ENCODE data around the gene RAB3D. TPM values are rescaled to one million over a fixed set of nuclear protein-coding genes. Genes with fewer than 3 reads are reported as not detected.
"Not testable (repeated sequence)": the region's sequence is repeated elsewhere in the genome, so short reads cannot be mapped to it uniquely, and the experiment has no call there.

Gene RAB3D
- total and polyA plus RNA-seq, 5 donors from 2014 or later: 5.1 to 13.4 (median 6.5) TPM

GRCh38 chr19:11379857-11380350 is 40.4 kb upstream of the RAB3D start:
- Histone ChIP-seq H3K9me3 (ENCODE audit: control insufficient read depth in 2 of 2, low read length in 2 of 2) (no peaks in the 10 kb centered on the region), H3K4me1 (ENCODE audit: control insufficient read depth, insufficient read depth, low read length, poor library complexity, severe bottlenecking) (peaks cover 68% of the 10 kb centered on the region), H3K27me3 (ENCODE audit: control insufficient read depth, insufficient read depth, low read length) (no peaks in the 10 kb centered on the region), H3K27ac (ENCODE audit: insufficient read depth, low read length, poor library complexity, severe bottlenecking) (peak overlapping the region; percentile 95), H3K36me3 (ENCODE audit: control insufficient read depth, insufficient read depth, low read length) (peaks cover 5% of the 10 kb centered on the region), H3K4me3 (ENCODE audit: low read depth, low read length) (peak overlapping the region; percentile 88)
- Mint-ChIP-seq H3K4me3 (peak overlapping the region; percentile 84 to 98 (median 94)), H3K27me3 (peaks cover 18% of the 10 kb centered on the region), H3K4me1 (peaks cover 5 to 54% (median 27%) of the 10 kb centered on the region in 4 donors), H3K27ac (peak overlapping the region; percentile 99 to 100 (median 99)), H3K36me3 (peaks cover 6% of the 10 kb centered on the region), H3K9me3 (no peaks in the 10 kb centered on the region)
- DNase-seq (no peak), ATAC-seq (ENCODE audit: low read depth in 2 of 2) (no peak)

- Mint-ChIP-seq H3K4me3 (peak overlapping the region in 2 of 4 donors; percentile 15 to 84), H3K4me1 (peaks cover 5 to 50% (median 26%) of the 10 kb centered on the region in 4 donors)
- H3K27ac ChIP-seq (ENCODE audit: insufficient read depth, low read length, poor library complexity, severe bottlenecking): not testable (repeated sequence)
Measured at GRCh38 chr19:11379269-11379845, 39.9 kb upstream of the RAB3D start.

GRCh38 chr19:11378319-11379189 is 39.1 kb upstream of the RAB3D start:
- no peak overlapping the region for H3K27ac ChIP-seq (ENCODE audit: insufficient read depth, low read length, poor library complexity, severe bottlenecking)

More at GRCh38 chr19:11379269-11379845, 39.9 kb upstream of the RAB3D start:
- not testable (repeated sequence) for H3K27me3 ChIP-seq (ENCODE audit: control insufficient read depth, insufficient read depth, low read length); ATAC-seq (ENCODE audit: low read depth in 2 of 2); H3K36me3 ChIP-seq (ENCODE audit: control insufficient read depth, insufficient read depth, low read length); H3K9me3 Mint-ChIP-seq; H3K9me3 ChIP-seq (ENCODE audit: control insufficient read depth in 2 of 2, low read length in 2 of 2); H3K36me3 Mint-ChIP-seq; H3K4me3 ChIP-seq (ENCODE audit: low read depth, low read length); DNase-seq
- H3K27me3 Mint-ChIP-seq: peaks cover 12% of the 10 kb centered on the region
- H3K27ac Mint-ChIP-seq: peak overlapping the region in 2 of 3 donors; percentile 36 to 99
- H3K4me1 ChIP-seq (ENCODE audit: control insufficient read depth, insufficient read depth, low read length, poor library complexity, severe bottlenecking): peaks cover 68% of the 10 kb centered on the region

GRCh38 chr19:11377756-11378155 is 38.3 kb upstream of the RAB3D start:
- peaks cover 5 to 50% (median 27%) of the 10 kb centered on the region in 4 donors for H3K4me1 Mint-ChIP-seq
- H3K27ac Mint-ChIP-seq: peak overlapping the region in 1 of 3 donors; percentile 62
- Histone ChIP-seq H3K4me3 (ENCODE audit: low read depth, low read length) (no peak overlapping the region), H3K27me3 (ENCODE audit: control insufficient read depth, insufficient read depth, low read length) (no peaks in the 10 kb centered on the region), H3K36me3 (ENCODE audit: control insufficient read depth, insufficient read depth, low read length) (peaks cover 5% of the 10 kb centered on the region), H3K27ac (ENCODE audit: insufficient read depth, low read length, poor library complexity, severe bottlenecking) (no peak overlapping the region), H3K4me1 (ENCODE audit: control insufficient read depth, insufficient read depth, low read length, poor library complexity, severe bottlenecking) (peaks cover 63% of the 10 kb centered on the region), H3K9me3 (ENCODE audit: control insufficient read depth in 2 of 2, low read length in 2 of 2) (no peaks in the 10 kb centered on the region)
- ATAC-seq (ENCODE audit: low read depth in 2 of 2) (no peak), DNase-seq (no peak)
- peak overlapping the region in 1 of 4 donors; percentile 76 for H3K4me3 Mint-ChIP-seq
- H3K27me3 Mint-ChIP-seq: peaks cover 12% of the 10 kb centered on the region
- peaks cover 6% of the 10 kb centered on the region for H3K36me3 Mint-ChIP-seq
- H3K9me3 Mint-ChIP-seq: no peaks in the 10 kb centered on the region

More at GRCh38 chr19:11378319-11379189, 39.1 kb upstream of the RAB3D start:
- H3K4me1 ChIP-seq (ENCODE audit: control insufficient read depth, insufficient read depth, low read length, poor library complexity, severe bottlenecking): peaks cover 71% of the 10 kb centered on the region
- no peaks in the 10 kb centered on the region for H3K27me3 ChIP-seq (ENCODE audit: control insufficient read depth, insufficient read depth, low read length)
- Mint-ChIP-seq H3K4me3 (peak overlapping the region in 3 of 4 donors; percentile 7 to 61 (median 50)), H3K27ac (peak overlapping the region in 2 of 3 donors; percentile 20 to 62), H3K4me1 (peaks cover 5 to 50% (median 26%) of the 10 kb centered on the region in 4 donors), H3K36me3 (peaks cover 6% of the 10 kb centered on the region), H3K27me3 (peaks cover 12% of the 10 kb centered on the region), H3K9me3 (no peaks in the 10 kb centered on the region)
- H3K4me3 ChIP-seq (ENCODE audit: low read depth, low read length): no peak overlapping the region
- H3K9me3 ChIP-seq (ENCODE audit: control insufficient read depth in 2 of 2, low read length in 2 of 2): no peaks in the 10 kb centered on the region
- ATAC-seq (ENCODE audit: low read depth in 2 of 2) (no peak), DNase-seq (no peak)
- peaks cover 5% of the 10 kb centered on the region for H3K36me3 ChIP-seq (ENCODE audit: control insufficient read depth, insufficient read depth, low read length)

- H3K36me3 Mint-ChIP-seq: peaks cover 6% of the 10 kb centered on the region
- H3K4me1 Mint-ChIP-seq: peaks cover 5 to 45% (median 27%) of the 10 kb centered on the region in 4 donors
- peaks cover 62% of the 10 kb centered on the region for H3K4me1 ChIP-seq (ENCODE audit: control insufficient read depth, insufficient read depth, low read length, poor library complexity, severe bottlenecking)
- peak in 1 of 3 donors; percentile 70 for DNase-seq
- H3K4me3 Mint-ChIP-seq: peak overlapping the region; percentile 43 to 79 (median 62)
- peak overlapping the region; percentile 58 for H3K27ac ChIP-seq (ENCODE audit: insufficient read depth, low read length, poor library complexity, severe bottlenecking)
- H3K9me3 Mint-ChIP-seq: no peaks in the 10 kb centered on the region
- ATAC-seq (ENCODE audit: low read depth in 2 of 2): no peak
- H3K36me3 ChIP-seq (ENCODE audit: control insufficient read depth, insufficient read depth, low read length): peaks cover 5% of the 10 kb centered on the region
- no peaks in the 10 kb centered on the region for H3K27me3 ChIP-seq (ENCODE audit: control insufficient read depth, insufficient read depth, low read length)
- peak overlapping the region; percentile 22 to 87 (median 80) for H3K27ac Mint-ChIP-seq
- no peaks in the 10 kb centered on the region for H3K9me3 ChIP-seq (ENCODE audit: control insufficient read depth in 2 of 2, low read length in 2 of 2)
- H3K4me3 ChIP-seq (ENCODE audit: low read depth, low read length): no peak overlapping the region
- H3K27me3 Mint-ChIP-seq: peaks cover 12% of the 10 kb centered on the region
Measured at GRCh38 chr19:11377237-11377636, 37.8 kb upstream of the RAB3D start.

GRCh38 chr19:11375143-11375948 is 35.9 kb upstream of the RAB3D start:
- Histone ChIP-seq H3K36me3 (ENCODE audit: control insufficient read depth, insufficient read depth, low read length) (peaks cover 5% of the 10 kb centered on the region), H3K9me3 (ENCODE audit: control insufficient read depth in 2 of 2, low read length in 2 of 2) (no peaks in the 10 kb centered on the region), H3K4me1 (ENCODE audit: control insufficient read depth, insufficient read depth, low read length, poor library complexity, severe bottlenecking) (peaks cover 48% of the 10 kb centered on the region), H3K4me3 (ENCODE audit: low read depth, low read length) (peak overlapping the region; percentile 90), H3K27me3 (ENCODE audit: control insufficient read depth, insufficient read depth, low read length) (no peaks in the 10 kb centered on the region), H3K27ac (ENCODE audit: insufficient read depth, low read length, poor library complexity, severe bottlenecking) (peak overlapping the region; percentile 97)
- DNase-seq: peak; percentile 56 to 94 (median 84)
- H3K27ac Mint-ChIP-seq: no peak overlapping the region
- no peaks in the 10 kb centered on the region for H3K27me3 Mint-ChIP-seq
- ATAC-seq (ENCODE audit: low read depth in 2 of 2): peak; percentile 43 to 54
- peaks cover 0 to 36% (median 17%) of the 10 kb centered on the region in 4 donors for H3K4me1 Mint-ChIP-seq
- H3K4me3 Mint-ChIP-seq: no peak overlapping the region
- no peaks in the 10 kb centered on the region for H3K9me3 Mint-ChIP-seq
- H3K36me3 Mint-ChIP-seq: peaks cover 15% of the 10 kb centered on the region
